ENCODE measurements around the gene ZNF408.

DNA sequence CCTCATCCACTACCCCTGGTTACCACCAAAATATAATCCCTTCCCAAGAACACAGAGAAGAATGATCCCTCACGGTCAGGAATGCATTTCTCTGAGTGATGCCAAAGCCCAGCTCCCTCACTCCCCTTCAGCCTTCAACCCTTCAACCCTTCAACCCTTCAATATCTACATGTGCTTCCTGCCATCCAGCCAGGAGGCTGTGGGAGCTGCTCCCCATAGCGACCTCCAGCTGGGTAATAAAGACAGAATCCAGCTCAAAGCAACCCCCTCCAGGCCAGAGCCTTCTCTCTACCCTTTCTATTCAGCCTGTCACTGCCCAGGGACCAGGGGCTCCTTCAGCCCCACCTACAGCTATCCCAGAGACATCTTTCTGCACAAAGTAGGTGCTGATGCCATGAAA is 3.1 kb upstream of the ZNF408 start:
- TF ChIP-seq CTCF (IDR thresholded peaks at IDR 0.05; ENCODE audit: extremely low read depth in 1 of 2, insufficient read depth in 1 of 2, low read depth in 1 of 2, low read length in 2 of 2) = no peak
- TF ChIP-seq POLR2AphosphoS5 (IDR thresholded peaks at IDR 0.05; ENCODE audit: insufficient read depth, low read depth, low read length) = no peak
- no peak for TF ChIP-seq EZH2 (IDR thresholded peaks at IDR 0.05; ENCODE audit: borderline replicate concordance, low read depth, low read length, severe bottlenecking)
- no peak for TF ChIP-seq GATA2 (IDR thresholded peaks at IDR 0.05; ENCODE audit: insufficient read depth, insufficient read length, low read depth, low read length)
- no peak for TF ChIP-seq POLR2A (IDR thresholded peaks at IDR 0.05; ENCODE audit: low read depth, low read length)

All from endothelial cell of umbilical vein (primary cell).